ENCODE data around the gene ZNF655. TPM values are rescaled to one million over a fixed set of nuclear protein-coding genes. Genes with fewer than 3 reads are reported as not detected.
A peak's percentile ranks its signal among the peaks of the same experiment; 100 is the strongest.
"Not testable (repeated sequence)": the region's sequence is repeated elsewhere in the genome, so short reads cannot be mapped to it uniquely, and the experiment has no call there.

Gene ZNF655
- polyA plus RNA-seq, 1 experiment, result 47.2 TPM

GRCh38 chr7:99543916-99544315, 14.5 kb upstream of the ZNF655 start:
- no peak for TF ChIP-seq CTCF (IDR thresholded peaks at IDR 0.05; ENCODE audit: insufficient read depth, low read depth, low read length)
- no peak for DNase-seq (ENCODE audit: low read depth)
- Histone ChIP-seq H3K36me3 (ENCODE audit: control insufficient read depth, insufficient read depth, low read length) (peaks cover 3% of the 10 kb centered on the region; the same call in 1 of the 2 replicates), H3K27me3 (ENCODE audit: control insufficient read depth, insufficient read depth, low read length) (no peaks in the 10 kb centered on the region), H3K4me3 (ENCODE audit: low read depth, low read length) (no peak overlapping the region)
- ChIA-PET CTCF (no interaction called here), POLR2A (no interaction called here)

DNA sequence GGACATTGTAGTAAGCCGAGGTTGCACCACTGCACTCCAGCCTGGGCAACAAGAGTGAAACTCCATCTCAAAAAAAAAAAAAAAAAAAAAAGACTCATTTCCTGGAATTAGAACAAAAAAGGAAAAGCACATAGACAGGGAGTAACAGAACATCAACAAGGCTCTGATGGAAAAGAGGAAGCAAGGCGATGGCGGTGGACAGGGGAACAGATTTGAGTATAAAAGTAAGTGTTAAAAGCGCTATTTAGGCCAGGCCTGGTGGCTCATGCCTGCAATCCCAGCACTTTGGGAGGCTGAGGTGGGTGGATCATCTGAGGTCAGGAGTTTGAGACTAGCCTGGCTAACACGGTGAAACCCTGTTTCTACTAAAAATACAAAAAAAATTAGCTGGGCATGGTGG, 13.1 kb upstream of the ZNF655 start:
- H3K36me3 ChIP-seq (ENCODE audit: control insufficient read depth, insufficient read depth, low read length); POLR2A ChIA-PET; CTCF ChIA-PET; DNase-seq (ENCODE audit: low read depth); H3K4me3 ChIP-seq (ENCODE audit: low read depth, low read length); H3K27me3 ChIP-seq (ENCODE audit: control insufficient read depth, insufficient read depth, low read length): not testable (repeated sequence)

- CTCF ChIA-PET; H3K36me3 ChIP-seq (ENCODE audit: control insufficient read depth, insufficient read depth, low read length); POLR2A ChIA-PET; H3K27me3 ChIP-seq (ENCODE audit: control insufficient read depth, insufficient read depth, low read length); DNase-seq (ENCODE audit: low read depth); H3K4me3 ChIP-seq (ENCODE audit: low read depth, low read length): not testable (repeated sequence)
These were observed 8.9 kb upstream of the ZNF655 start for GRCh38 chr7:99549545-99549944.

DNA sequence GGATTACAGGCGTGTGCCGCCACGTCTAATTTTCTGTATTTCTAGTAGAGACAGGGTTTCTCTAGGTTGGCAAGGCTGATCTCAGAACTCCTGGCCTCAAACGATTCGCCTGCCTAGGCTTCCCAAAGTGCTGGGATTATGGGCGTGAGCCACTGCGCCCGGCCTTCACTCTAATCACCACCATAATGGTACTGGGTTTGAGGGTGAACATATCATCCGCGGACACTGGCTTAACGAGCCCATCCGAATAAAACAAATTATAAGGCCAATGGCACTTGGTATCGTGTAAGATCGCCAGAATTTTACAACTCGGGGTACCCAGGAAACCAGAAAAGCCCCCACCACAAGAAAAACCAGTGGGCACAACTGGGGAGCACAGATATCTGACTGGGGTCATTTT, 7.1 kb upstream of the ZNF655 start:
- no peak for TF ChIP-seq CTCF (IDR thresholded peaks at IDR 0.05; ENCODE audit: insufficient read depth, low read depth, low read length)
- Histone ChIP-seq H3K4me3 (ENCODE audit: low read depth, low read length) (peak overlapping the region; percentile 59), H3K36me3 (ENCODE audit: control insufficient read depth, insufficient read depth, low read length) (peaks cover 2% of the 10 kb centered on the region; the same call in 1 of the 2 replicates), H3K27me3 (ENCODE audit: control insufficient read depth, insufficient read depth, low read length) (no peaks in the 10 kb centered on the region)
- POLR2A ChIA-PET, result no interaction called here
- DNase-seq (ENCODE audit: low read depth), result no peak
- CTCF ChIA-PET, result no interaction called here

- DNase-seq (ENCODE audit: low read depth), result no peak
- POLR2A ChIA-PET, result interaction anchor here (0.5 to 0.6 kb wide), 2 partner anchors 28 to 52 kb away, joined by 4 read pairs; no protein-coding TSS in a partner anchor
- CTCF ChIA-PET, result no interaction called here
These were observed 6.5 kb upstream of the ZNF655 start, which contains the start of gene FAM200A for GRCh38 chr7:99551767-99552463. Gene FAM200A (minus strand): TSS chr7:99552114. CDS start chr7:99548407, 3,707 bp downstream.

GRCh38 chr7:99553039-99553438, 5.4 kb upstream of the ZNF655 start:
- Histone ChIP-seq H3K27me3 (ENCODE audit: control insufficient read depth, insufficient read depth, low read length) (no peaks in the 10 kb centered on the region), H3K36me3 (ENCODE audit: control insufficient read depth, insufficient read depth, low read length) (peaks cover 2% of the 10 kb centered on the region; the same call in 1 of the 2 replicates), H3K4me3 (ENCODE audit: low read depth, low read length) (no peak overlapping the region)
- no peak for DNase-seq (ENCODE audit: low read depth)
- no peak for TF ChIP-seq CTCF (IDR thresholded peaks at IDR 0.05; ENCODE audit: insufficient read depth, low read depth, low read length)
- ChIA-PET POLR2A (no interaction called here), CTCF (no interaction called here)

More at GRCh38 chr7:99551767-99552463, 6.5 kb upstream of the ZNF655 start, which contains the start of gene FAM200A:
- TF ChIP-seq CTCF (IDR thresholded peaks at IDR 0.05; ENCODE audit: insufficient read depth, low read depth, low read length), result no peak
- no peaks in the 10 kb centered on the region for H3K27me3 ChIP-seq (ENCODE audit: control insufficient read depth, insufficient read depth, low read length)
- H3K36me3 ChIP-seq (ENCODE audit: control insufficient read depth, insufficient read depth, low read length), result peaks cover 2% of the 10 kb centered on the region; the same call in 1 of the 2 replicates
- H3K4me3 ChIP-seq (ENCODE audit: low read depth, low read length), result peak within 1 kb of the TSS; percentile 59

Data from BJ (cell line).